HCT116 (cell line): ENCODE measurements around the gene BRINP3. TPM values are rescaled to one million over a fixed set of nuclear protein-coding genes. Genes with fewer than 3 reads are reported as not detected.

Experiments used
- ATAC-seq: fragments of 200-7000 bp; cut with Tn5 transposase; 2 replicates; pipeline ENCODE4 v1.9.1; 2020; ENCODE audit warnings: mild to moderate bottlenecking, moderate library complexity
- BruUV-seq: library from RNA; stranded (reverse); fragments of 400-500 nt; replicated peaks from 2 replicates; lab custom pipeline; 2021; lab: Mats Ljungman, UMichigan
- CTCF ChIA-PET: fragments of 300-600 bp; sonication (Branson Sonifier 250); formaldehyde crosslinking; loops from one replicate; lab custom pipeline; 2021; ENCODE audit warnings: antibody characterized with exemption; lab: Charles Lee
- POLR2A ChIA-PET: fragments of 300-600, 350-600 bp; sonication (Branson Sonifier 250); formaldehyde crosslinking; loops from one replicate; lab custom pipeline; 2021; ENCODE audit warnings: antibody characterized with exemption; lab: Charles Lee
- RAD21 ChIA-PET, 2 experiments: fragments of 300-600 bp; sonication (Branson Sonifier 250); formaldehyde crosslinking; loops; one replicate each; lab custom pipeline; 2023; ENCODE audit warnings: low total read pairs in 2 of 2; ENCODE audit not compliant: uncharacterized antibody in 2 of 2, unreplicated experiment in 2 of 2, low non-redundant PET in 1 of 2; lab: Charles Lee
- DNase-seq: peaks from one replicate; pipeline ENCODE4 v3.0.0-alpha.2; 2010; ENCODE audit warnings: low read depth, low spot score
- H2AFZ ChIP-seq: fragments of 200-600 bp; shearing (Covaris generic), sonication (generic); 2 replicates; pipeline ENCODE4 v1.6.1; 2017; ENCODE audit warnings: low read depth, mixed run types, mixed read lengths, antibody characterized with exemption, low read length; ENCODE audit not compliant: poor library complexity, severe bottlenecking
- H3K27ac ChIP-seq: 2 replicates; pipeline ENCODE4 v1.5.1; 2012; ENCODE audit warnings: low read depth, low read length
- H3K27me3 ChIP-seq: fragments of 200-600 bp; sonication (generic); 2 replicates; pipeline ENCODE4 v1.6.1; 2016; ENCODE audit warnings: mixed run types, low read length, mixed read lengths; ENCODE audit not compliant: insufficient read depth
- H3K36me3 ChIP-seq, 2 experiments: fragments of 200-500 bp in 1 of 2; fragments of 200-600 bp in 1 of 2; sonication (Bioruptor generic) in 1 of 2; sonication (generic) in 1 of 2; 2 replicates each; pipeline versions ENCODE4 v1.5.1 to v1.6.1; 2014 to 2016; ENCODE audit warnings: low read length in 2 of 2, inconsistent platforms in 1 of 2, mixed read lengths in 1 of 2, mixed run types in 1 of 2; ENCODE audit not compliant: insufficient read depth in 2 of 2, control insufficient read depth in 1 of 2
- H3K4me1 ChIP-seq, 2 experiments: fragments of 200-600 bp in 1 of 2; sonication (generic) in 1 of 2; 2 replicates each; pipeline versions ENCODE4 v1.5.1 to v1.6.1; 2012 to 2017; ENCODE audit warnings: low read length in 2 of 2, inconsistent platforms in 1 of 2, mild to moderate bottlenecking in 1 of 2, mixed read lengths in 1 of 2, mixed run types in 1 of 2, moderate library complexity in 1 of 2; ENCODE audit not compliant: insufficient read depth in 2 of 2, control insufficient read depth in 1 of 2
- H3K4me2 ChIP-seq: fragments of 200-600 bp; sonication (generic); 2 replicates; pipeline ENCODE4 v1.6.1; 2017; ENCODE audit warnings: mixed run types, low read length, mixed read lengths
- H3K4me3 ChIP-seq, 2 experiments: fragments of 200-600 bp in 1 of 2; sonication (generic) in 1 of 2; replicated peaks in 1 of 2; 2 replicates each; pipeline ENCODE4 v1.5.1; 2011 to 2016; ENCODE audit warnings: low read length in 2 of 2, control low read depth in 1 of 2, low read depth in 1 of 2, mild to moderate bottlenecking in 1 of 2, mixed read lengths in 1 of 2, mixed run types in 1 of 2
- H3K79me2 ChIP-seq: fragments of 200-600 bp; sonication (generic); 2 replicates; pipeline ENCODE4 v1.6.1; 2017; ENCODE audit warnings: mild to moderate bottlenecking, mixed run types, low read length, moderate library complexity, mixed read lengths; ENCODE audit not compliant: insufficient read depth
- H3K9ac ChIP-seq: fragments of 200-600 bp; sonication (generic); 2 replicates; pipeline ENCODE4 v1.6.1; 2016; ENCODE audit warnings: low read length, mixed read lengths
- H3K9me2 ChIP-seq: fragments of 200-600 bp; sonication (generic), shearing (Covaris generic); 2 replicates; pipeline ENCODE4 v1.6.1; 2017; ENCODE audit warnings: mixed run types, mild to moderate bottlenecking, moderate library complexity; ENCODE audit not compliant: insufficient read depth
- H3K9me3 ChIP-seq, 2 experiments: fragments of 200-500 bp in 1 of 2; fragments of 200-600 bp in 1 of 2; sonication (Bioruptor generic) in 1 of 2; sonication (generic) in 1 of 2; 2 replicates each; pipeline ENCODE4 v1.6.1; 2014 to 2017; ENCODE audit warnings: low read length in 2 of 2, mixed read lengths in 2 of 2, inconsistent platforms in 1 of 2, low read depth in 1 of 2, mild to moderate bottlenecking in 1 of 2, mixed run types in 1 of 2, moderate library complexity in 1 of 2; ENCODE audit not compliant: control insufficient read depth in 1 of 2, insufficient read depth in 1 of 2
- H4K20me1 ChIP-seq: fragments of 200-600 bp; sonication (generic), shearing (Covaris generic); 2 replicates; pipeline ENCODE4 v1.6.1; 2017; ENCODE audit warnings: mixed run types, mild to moderate bottlenecking, moderate library complexity; ENCODE audit not compliant: insufficient read depth
- ATF3 ChIP-seq: IDR thresholded peaks from 2 replicates; pipeline ENCODE4 v1.6.1; 2012
- CEBPB ChIP-seq: IDR thresholded peaks from 2 replicates; pipeline ENCODE4 v1.6.1; 2012; ENCODE audit warnings: low read depth
- EGR1 ChIP-seq: IDR thresholded peaks from 2 replicates; pipeline ENCODE4 v1.6.1; 2012; ENCODE audit warnings: low read depth
- EZH2phosphoT487 ChIP-seq: fragments of 200-600 bp; IDR thresholded peaks from 2 replicates; pipeline ENCODE4 v1.6.1; 2018; ENCODE audit warnings: antibody characterized with exemption, borderline replicate concordance
- FOSL1 ChIP-seq: IDR thresholded peaks from 2 replicates; pipeline ENCODE4 v1.6.1; 2012; ENCODE audit warnings: low read depth
- POLR2A ChIP-seq: IDR thresholded peaks from 2 replicates; pipeline ENCODE4 v1.7.0; 2011; ENCODE audit warnings: borderline replicate concordance; ENCODE audit not compliant: insufficient read depth, insufficient read length; ENCODE audit errors: extremely low read depth
- RAD21 ChIP-seq: IDR thresholded peaks from 2 replicates; pipeline ENCODE4 v1.6.1; 2012; ENCODE audit warnings: low read depth, mild to moderate bottlenecking
- SIN3A ChIP-seq: IDR thresholded peaks from 2 replicates; pipeline ENCODE4 v1.6.1; 2012; ENCODE audit warnings: low read depth
- SP1 ChIP-seq: IDR thresholded peaks from 2 replicates; pipeline ENCODE4 v1.6.1; 2012; ENCODE audit warnings: low read depth
- SRF ChIP-seq: IDR thresholded peaks from 2 replicates; pipeline ENCODE4 v1.6.1; 2012; ENCODE audit warnings: low read depth
- TCF7L2 ChIP-seq: IDR thresholded peaks from 2 replicates; pipeline ENCODE4 v1.7.0; 2011; ENCODE audit warnings: borderline replicate concordance, inconsistent platforms; ENCODE audit not compliant: insufficient read depth, insufficient read length; ENCODE audit errors: extremely low read depth
- ZBTB33 ChIP-seq: IDR thresholded peaks from 2 replicates; pipeline ENCODE4 v1.6.1; 2011; ENCODE audit warnings: mild to moderate bottlenecking, low read length, moderate library complexity; ENCODE audit not compliant: insufficient replicate concordance; ENCODE audit errors: extremely low read depth
- ZFX ChIP-seq: fragments of 450-650 bp; IDR thresholded peaks from 2 replicates; pipeline ENCODE4 v1.6.1; 2017
- ZNF274 ChIP-seq: fragments of 200-500 bp; sonication (Bioruptor generic); IDR thresholded peaks from 2 replicates; pipeline ENCODE4 v1.6.1; 2014; ENCODE audit warnings: mild to moderate bottlenecking, low read depth, low read length, inconsistent platforms
- intact Hi-C: fragments of 100-400 bp; cut with micrococcal nuclease; formaldehyde crosslinking; loops from 2 replicates; pipeline ENCODE4 v1.10.0; 2022
- total RNA-seq: library from RNA; stranded (reverse); gene quantifications from one replicate; pipeline ENCODE4 v1.2.1, GENCODE V29; 2021; ENCODE audit not compliant: unreplicated experiment

Gene BRINP3
- total RNA-seq, 1 experiment from 2014 or later, result not detected

DNA sequence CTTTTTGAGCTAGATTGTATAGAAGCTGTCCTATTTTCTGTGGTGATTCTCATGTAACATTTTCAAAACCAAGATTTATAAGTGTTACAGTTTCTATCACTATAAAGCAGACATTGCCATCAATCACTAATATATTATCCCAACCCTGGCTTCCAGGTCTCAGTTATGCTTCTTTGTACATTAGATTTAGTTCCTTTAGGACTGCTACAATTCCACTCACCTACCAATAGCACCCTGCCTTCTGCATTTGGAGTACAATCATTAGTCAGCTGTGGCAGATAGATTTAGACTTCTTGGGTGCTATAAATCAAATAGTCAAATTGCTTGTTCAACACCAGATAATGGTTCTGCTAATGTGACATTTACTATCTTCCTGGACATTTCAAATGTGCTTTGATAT is 281.6 kb downstream of the BRINP3 start (continued):
- no peak for TF ChIP-seq POLR2A
- TF ChIP-seq EGR1, result no peak
- TF ChIP-seq CEBPB, result no peak
- no peak for TF ChIP-seq ZFX
- TF ChIP-seq ZNF274, result no peak
- no peak for TF ChIP-seq RAD21
- TF ChIP-seq EZH2phosphoT487, result no peak

- no TSS peak for BruUV-seq
- H3K4me3 ChIP-seq, result no peak overlapping the region
- no peak overlapping the region for H3K27ac ChIP-seq
- no peaks in the 10 kb centered on the region for H3K4me1 ChIP-seq
- H3K4me2 ChIP-seq, result no peak overlapping the region
- no peaks in the 10 kb centered on the region for H3K79me2 ChIP-seq
- no peak for DNase-seq
- no peaks in the 10 kb centered on the region for H4K20me1 ChIP-seq
- H3K9ac ChIP-seq, result no peak overlapping the region
- no peak for TF ChIP-seq FOSL1
- TF ChIP-seq ZNF274, result no peak
- no peak for TF ChIP-seq TCF7L2
- no peak for TF ChIP-seq ZBTB33
- TF ChIP-seq SIN3A, result no peak
- TF ChIP-seq SRF, result no peak
- no peak for TF ChIP-seq ATF3
- no peak for TF ChIP-seq RAD21
- TF ChIP-seq SP1, result no peak
- RAD21 ChIA-PET, result no interaction called here
- CTCF ChIA-PET, result no interaction called here
- H3K27me3 ChIP-seq, result no peaks in the 10 kb centered on the region
- no peaks in the 10 kb centered on the region for H3K9me3 ChIP-seq
- ATAC-seq, result no peak
- POLR2A ChIA-PET, result no interaction called here
- intact Hi-C loops, result no loop called here
- H3K36me3 ChIP-seq, result no peaks in the 10 kb centered on the region
- H2AFZ ChIP-seq, result no peak overlapping the region
- H3K9me2 ChIP-seq, result no peaks in the 10 kb centered on the region
Observed at GRCh38 chr1:190193508-190194115, 284.1 kb downstream of the BRINP3 start.
